ENCODE measurements around the gene ELMO1.
"Not testable (repeated sequence)": the region's sequence is repeated elsewhere in the genome, so short reads cannot be mapped to it uniquely, and the experiment has no call there.

The ELMO1 gene

GRCh38 chr7:37013771-37014170, 434.9 kb downstream of the ELMO1 start:
- DNase-seq (ENCODE audit: low spot score), result no peak

- no peak for DNase-seq (ENCODE audit: low spot score)
These were observed 437.3 kb downstream of the ELMO1 start for GRCh38 chr7:37011151-37011890.

- no peak for DNase-seq (ENCODE audit: low spot score)
These were observed 439.5 kb downstream of the ELMO1 start for GRCh38 chr7:37009125-37009675.

DNA sequence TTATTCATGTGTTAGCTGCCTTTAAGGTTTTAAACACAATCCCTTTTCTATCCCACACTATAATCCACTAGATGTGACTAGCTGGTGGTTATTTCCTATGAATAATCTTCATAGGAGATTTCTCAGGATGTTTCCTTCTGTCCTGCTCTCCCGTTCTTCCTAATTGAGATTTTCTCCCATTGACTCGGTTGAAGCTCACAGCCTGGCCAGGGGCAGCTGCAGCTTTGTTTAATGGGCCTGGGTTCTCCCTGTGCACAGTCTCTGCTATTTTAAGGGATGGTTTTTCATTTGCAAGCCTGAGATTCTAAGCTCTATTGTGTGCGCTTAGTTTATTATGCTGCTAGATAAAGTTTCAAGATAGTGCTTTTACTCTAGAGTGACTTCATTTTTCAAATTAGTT, 441.0 kb downstream of the ELMO1 start:
- no peak for DNase-seq (ENCODE audit: low spot score)

DNA sequence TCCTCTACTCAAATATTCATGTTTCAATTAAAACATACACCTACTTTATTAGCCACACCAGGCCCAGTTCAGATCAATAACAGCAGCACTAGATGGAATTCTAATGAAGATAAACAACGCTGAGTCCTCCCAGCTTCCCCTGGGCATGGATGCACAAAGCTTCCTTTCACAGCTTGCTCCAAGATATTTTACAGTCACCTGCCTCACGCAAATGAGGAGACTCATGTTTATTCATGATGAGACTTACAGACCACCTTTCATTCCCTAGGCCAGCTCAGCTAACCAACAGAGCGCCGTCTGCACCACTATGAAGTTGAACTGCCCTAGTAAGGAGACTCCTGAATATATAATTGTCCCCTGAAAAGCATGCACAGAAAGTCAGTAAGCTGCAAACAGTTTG, 441.4 kb downstream of the ELMO1 start:
- DNase-seq (ENCODE audit: low spot score), result no peak

- no peak for DNase-seq (ENCODE audit: low spot score)
These were observed 441.9 kb downstream of the ELMO1 start for GRCh38 chr7:37006764-37007163.

DNA sequence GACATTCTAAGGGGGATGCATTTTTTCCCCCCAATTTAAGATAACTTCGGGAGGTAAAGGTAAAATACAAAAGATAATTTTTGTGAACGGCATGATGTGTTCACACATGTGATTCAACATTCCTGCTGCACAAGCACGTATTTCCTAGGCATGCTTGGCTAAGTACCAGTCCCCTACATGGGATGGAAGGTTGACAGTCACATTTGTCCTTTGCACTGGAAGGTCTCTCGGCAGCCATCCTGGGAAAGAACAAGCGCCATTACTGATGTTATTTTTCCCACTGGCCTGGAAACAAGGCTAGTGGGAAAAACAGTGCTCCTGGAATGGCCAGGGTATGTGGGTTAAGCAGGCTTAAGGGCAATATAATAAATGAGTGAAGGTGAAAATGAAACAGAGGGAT, 448.2 kb downstream of the ELMO1 start:
- no peak for DNase-seq (ENCODE audit: low spot score)

DNA sequence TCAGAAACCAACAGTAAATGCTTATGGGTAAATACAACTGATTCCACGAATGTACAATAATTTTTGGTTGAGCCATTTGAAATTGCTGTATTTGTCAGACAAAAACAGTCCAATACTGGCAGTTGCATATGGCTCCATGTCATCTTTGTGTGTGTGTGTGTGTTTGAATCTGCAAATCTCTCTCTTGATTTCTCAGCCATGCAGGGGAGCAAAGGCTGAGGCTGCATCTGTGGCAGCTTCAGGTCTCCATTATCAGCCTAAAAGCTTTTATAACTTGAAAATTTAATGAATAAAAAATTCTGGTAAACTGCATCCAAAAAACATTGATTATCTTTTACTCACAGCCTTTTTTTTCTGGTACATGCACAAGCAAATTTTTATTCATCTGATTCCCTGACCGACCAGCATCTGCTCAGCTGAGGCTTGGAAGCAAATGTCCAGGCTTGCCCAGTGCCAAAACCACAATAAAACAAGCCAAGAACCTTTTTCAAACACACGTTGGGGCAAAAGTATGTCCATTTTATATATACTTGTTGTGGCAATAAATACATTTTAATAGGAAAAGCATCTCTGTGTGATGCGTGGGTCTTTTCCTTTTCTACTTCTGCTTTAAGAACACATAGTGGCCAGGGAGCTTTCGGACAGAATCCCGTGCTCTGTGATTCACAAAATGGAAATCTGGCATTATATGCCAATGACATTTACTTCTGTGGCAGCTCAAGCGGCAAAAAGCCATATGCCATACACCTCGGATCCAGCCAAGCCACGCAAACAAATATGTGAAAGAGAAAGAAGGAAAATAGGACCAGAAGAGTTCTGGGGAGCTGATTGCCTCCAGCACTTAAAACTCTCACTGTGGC, 448.8 kb downstream of the ELMO1 start:
- DNase-seq (ENCODE audit: low spot score), result no peak

- no peak for DNase-seq (ENCODE audit: low spot score)
These were observed 452.9 kb downstream of the ELMO1 start for GRCh38 chr7:36995776-36996175.

GRCh38 chr7:36994456-36995112, 454.1 kb downstream of the ELMO1 start:
- no peak for DNase-seq (ENCODE audit: low spot score)

- DNase-seq (ENCODE audit: low spot score), result peak; percentile 89
These were observed 461.5 kb downstream of the ELMO1 start for GRCh38 chr7:36986948-36987724.

DNA sequence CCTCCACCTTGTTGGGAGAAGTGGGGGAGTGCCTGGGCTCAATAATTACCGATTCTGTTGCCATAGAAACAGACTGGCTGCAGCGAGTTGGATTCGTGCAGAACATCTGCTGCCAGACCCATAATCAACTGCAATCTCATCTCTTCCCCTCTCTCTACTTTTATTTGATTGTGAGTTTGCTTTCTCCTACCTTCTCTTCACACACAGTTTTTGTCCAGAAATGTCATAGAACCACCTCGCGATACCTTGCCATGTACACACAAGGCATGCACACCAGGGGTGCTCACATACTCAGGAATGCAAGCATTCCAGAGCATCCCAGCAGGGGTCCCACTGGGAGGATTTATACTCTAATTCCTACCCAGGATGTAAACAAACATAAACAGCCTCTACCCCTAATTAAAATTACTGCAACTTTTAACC, 462.1 kb downstream of the ELMO1 start:
- peak; percentile 59 for DNase-seq (ENCODE audit: low spot score)

DNA sequence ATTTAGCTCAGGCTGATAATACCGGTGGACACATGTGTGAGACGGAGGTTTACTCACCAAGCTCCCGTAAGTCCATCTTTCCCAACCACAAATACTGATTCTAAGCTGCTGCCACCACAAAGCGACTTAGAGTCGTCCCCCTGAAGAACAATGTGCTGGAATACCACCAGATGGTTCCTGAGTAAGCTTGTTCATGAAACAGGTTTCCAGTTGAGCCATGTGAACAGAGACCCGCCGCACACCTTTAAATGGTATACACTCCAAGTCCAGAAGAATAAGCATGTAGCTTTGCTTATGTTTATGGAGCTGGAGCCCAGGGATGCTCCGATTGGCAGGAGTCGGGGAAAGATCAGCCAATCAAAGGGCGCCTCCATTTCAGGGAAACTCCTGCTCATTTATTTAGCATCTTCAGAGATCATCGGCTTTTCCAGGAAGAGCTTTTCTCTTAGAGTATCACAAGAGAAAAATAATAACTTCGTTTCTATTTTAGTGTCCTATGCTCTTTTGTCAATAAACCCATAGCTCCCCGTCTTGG, 462.7 kb downstream of the ELMO1 start:
- DNase-seq (ENCODE audit: low spot score), result no peak

DNA sequence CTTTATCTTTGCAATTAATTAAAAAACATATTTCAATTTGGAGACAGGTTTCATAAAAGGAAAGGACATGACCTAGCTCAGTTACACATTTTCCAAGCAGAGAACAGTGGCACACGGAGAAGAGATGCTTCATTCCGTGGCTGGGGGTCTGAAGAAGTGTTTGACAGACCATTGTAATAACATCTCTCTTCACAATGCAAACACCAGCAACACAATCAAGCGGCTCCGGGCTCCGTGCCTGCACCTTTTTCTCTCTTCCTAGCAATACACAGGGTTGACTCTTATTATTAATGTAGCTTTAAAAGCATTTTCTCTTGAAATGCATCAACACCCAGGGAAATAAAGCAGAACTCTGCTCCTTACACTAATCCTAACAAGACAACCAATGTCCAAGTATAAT, 463.3 kb downstream of the ELMO1 start:
- DNase-seq (ENCODE audit: low spot score), result no peak

GRCh38 chr7:36984710-36985312, 463.9 kb downstream of the ELMO1 start:
- no peak for DNase-seq (ENCODE audit: low spot score)

DNA sequence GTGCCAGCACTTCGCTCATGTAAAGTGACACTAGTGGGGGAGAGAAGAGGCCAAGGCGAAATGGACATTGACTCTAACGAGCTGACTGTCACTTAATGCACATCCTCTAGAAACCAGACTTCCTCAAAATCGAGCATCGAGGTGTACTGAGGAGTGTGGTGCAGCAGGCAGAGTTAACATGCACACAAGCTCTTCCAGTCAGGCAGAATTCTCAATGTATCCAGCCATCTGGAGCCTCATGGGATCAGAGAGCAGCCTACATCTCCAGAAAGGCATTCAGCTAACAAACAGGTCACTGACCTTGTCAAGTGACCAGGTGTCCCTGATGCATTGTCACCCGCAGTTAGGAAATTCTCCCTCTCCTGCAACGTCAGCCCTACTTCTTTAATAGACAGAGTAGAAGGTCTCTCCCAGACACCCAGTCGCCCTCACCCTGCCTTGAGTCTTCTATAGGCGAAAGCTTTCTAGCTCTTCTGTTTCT, 464.6 kb downstream of the ELMO1 start:
- no peak for DNase-seq (ENCODE audit: low spot score)

DNA sequence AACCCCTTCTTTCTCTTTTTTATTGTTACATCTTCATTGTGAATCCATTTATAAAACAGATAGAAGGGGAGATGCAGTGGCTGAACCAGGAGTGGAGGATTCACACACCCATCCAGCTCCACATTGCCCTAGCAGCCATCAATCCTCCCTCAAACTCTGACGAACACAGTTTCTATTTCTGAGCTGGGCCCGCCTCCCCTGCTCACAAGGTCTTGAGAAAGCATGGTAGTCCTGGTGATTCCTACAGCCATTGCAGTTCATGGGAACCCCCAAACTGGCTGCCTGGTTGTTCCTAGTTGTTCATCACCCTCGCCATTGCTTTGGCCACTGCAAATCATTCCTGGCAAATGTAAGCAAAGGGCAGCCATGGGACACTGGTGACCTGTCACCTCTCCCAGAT, 465.9 kb downstream of the ELMO1 start:
- DNase-seq (ENCODE audit: low spot score), result no peak

DNA sequence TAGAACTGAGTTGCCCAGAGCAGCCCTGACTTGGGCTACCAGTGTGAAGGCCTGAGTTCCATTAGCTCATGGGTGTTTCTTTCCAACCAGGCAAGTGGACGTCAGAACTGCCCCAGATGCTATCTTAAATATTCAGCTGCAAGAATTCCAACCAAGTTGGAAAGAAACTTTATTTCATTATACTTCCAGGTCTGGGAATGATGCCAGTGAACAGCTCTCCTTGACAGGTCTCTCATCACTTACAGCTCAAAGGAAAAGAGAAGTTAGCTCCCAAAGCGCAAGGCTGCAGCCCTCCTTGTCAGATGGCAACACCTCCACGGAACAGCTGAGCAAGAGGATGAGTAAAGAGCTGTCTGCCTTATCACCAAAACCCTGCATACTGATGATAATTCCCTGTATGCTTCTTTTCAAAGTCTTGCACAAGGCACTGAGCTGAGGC, 468.8 kb downstream of the ELMO1 start:
- DNase-seq (ENCODE audit: low spot score), result no peak

DNA sequence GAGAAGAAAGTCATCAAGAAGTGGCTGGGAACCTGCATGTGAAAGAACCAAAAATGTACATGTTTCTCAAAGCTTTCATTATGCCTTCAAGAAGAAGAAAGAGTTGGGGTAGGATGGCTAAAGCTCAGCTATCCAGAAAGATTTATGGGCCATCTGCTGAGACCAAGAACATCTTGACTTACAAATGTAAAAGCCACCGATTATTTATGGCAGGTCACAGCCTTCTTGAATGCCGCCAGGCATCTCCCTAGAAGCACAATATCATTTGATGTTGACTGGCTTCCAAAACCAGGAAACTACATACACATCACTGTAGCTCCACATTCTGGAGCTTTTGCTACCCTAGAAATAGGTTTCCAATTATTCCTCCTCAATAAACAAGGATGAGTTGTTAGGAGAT, 470.2 kb downstream of the ELMO1 start:
- no peak for DNase-seq (ENCODE audit: low spot score)

GRCh38 chr7:36977878-36978277, 470.8 kb downstream of the ELMO1 start:
- no peak for DNase-seq (ENCODE audit: low spot score)

DNA sequence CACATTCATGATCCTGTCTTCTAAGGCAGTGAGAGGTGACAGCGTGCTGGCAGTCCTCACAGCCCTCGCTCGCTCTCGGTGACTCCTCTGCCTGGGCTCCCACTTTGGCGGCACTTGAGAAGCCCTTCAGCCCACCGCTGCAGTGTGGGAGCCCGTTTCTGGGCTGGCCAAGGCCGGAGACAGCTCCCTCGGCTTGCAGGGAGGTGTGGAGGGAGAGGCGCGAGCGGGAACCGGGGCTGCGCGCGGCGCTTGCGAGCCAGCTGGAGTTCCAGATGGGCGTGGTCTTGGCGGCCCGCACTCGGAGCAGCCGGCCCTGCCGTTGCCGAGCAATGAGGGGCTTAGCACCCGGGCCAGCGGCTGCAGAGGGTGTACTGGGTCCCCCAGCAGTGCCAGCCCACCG, 475.1 kb downstream of the ELMO1 start:
- not testable (repeated sequence) for DNase-seq (ENCODE audit: low spot score)

Data from iPS-NIHi11 (cell line).